GM12875 (cell line): ENCODE results near the gene PEBP1.

Experiments used
- H3K4me3 ChIP-seq: one replicate; pipeline ENCODE4 v1.5.1; 2011; ENCODE audit warnings: low read depth, low read length, control low read depth
- TF ChIP-seq, protein P1 (sequence below): IDR thresholded peaks from 2 replicates; pipeline ENCODE4 v1.5.1; 2011; ENCODE audit warnings: low read depth, mild to moderate bottlenecking, control low read depth, inconsistent platforms, low read length, moderate library complexity, borderline replicate concordance; ENCODE audit not compliant: insufficient read depth

The PEBP1 gene

DNA sequence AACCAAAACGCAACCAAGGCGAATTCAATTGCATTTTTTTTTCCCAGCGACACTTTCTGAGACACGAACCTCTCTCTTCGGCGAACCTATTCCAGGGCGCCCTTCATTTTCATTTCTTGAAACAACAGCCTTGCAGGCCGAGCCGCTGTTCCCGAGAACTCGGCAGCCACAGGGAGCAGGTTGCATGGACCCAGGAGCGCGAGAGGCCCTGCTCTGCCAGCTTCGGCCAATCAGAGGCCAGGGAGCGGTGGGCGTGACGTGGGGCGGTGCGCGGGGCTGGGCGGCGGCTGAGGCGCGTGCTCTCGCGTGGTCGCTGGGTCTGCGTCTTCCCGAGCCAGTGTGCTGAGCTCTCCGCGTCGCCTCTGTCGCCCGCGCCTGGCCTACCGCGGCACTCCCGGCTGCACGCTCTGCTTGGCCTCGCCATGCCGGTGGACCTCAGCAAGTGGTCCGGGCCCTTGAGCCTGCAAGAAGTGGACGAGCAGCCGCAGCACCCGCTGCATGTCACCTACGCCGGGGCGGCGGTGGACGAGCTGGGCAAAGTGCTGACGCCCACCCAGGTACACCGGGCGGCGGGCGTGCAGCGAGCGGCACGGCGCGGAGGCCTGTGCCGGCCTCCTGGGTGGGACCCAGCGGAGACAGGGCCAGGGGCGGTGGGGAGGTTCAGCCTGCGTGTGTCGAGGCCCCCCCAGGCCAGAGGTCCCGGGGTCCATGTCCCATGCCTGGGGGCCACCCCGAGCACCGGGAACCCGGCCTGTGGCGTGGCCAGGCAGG, at the start of gene PEBP1:
Gene PEBP1, plus strand, starts transcription at position 337 of the 771 bp plus-strand sequence. Its CDS starts 86 bp downstream, at position 423.
- TF ChIP-seq, protein P1, sequence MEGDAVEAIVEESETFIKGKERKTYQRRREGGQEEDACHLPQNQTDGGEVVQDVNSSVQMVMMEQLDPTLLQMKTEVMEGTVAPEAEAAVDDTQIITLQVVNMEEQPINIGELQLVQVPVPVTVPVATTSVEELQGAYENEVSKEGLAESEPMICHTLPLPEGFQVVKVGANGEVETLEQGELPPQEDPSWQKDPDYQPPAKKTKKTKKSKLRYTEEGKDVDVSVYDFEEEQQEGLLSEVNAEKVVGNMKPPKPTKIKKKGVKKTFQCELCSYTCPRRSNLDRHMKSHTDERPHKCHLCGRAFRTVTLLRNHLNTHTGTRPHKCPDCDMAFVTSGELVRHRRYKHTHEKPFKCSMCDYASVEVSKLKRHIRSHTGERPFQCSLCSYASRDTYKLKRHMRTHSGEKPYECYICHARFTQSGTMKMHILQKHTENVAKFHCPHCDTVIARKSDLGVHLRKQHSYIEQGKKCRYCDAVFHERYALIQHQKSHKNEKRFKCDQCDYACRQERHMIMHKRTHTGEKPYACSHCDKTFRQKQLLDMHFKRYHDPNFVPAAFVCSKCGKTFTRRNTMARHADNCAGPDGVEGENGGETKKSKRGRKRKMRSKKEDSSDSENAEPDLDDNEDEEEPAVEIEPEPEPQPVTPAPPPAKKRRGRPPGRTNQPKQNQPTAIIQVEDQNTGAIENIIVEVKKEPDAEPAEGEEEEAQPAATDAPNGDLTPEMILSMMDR, result no peak
- peak within 1 kb of the TSS; percentile 92 for H3K4me3 ChIP-seq

DNA sequence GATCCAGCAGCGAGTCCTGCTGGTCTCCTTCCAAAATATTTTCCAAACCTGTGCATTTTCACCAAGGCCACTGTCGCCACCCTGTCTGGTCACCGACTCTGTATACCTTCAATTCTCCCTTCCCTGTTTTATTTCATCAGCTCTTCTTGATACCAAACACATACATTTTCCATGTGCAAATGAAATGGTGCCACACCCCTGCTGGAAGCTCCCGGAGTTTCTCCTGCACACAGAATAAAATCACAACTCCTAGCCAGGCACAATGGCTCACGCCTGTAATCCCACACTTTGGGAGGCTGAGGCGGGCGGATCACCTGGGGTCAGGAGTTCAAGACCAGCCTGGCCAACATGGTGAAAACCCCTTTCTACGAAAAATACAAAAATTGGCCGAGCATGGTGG, 46.1 kb upstream of the PEBP1 start:
- TF ChIP-seq, protein P1, result no peak
- H3K4me3 ChIP-seq, result no peak overlapping the region

DNA sequence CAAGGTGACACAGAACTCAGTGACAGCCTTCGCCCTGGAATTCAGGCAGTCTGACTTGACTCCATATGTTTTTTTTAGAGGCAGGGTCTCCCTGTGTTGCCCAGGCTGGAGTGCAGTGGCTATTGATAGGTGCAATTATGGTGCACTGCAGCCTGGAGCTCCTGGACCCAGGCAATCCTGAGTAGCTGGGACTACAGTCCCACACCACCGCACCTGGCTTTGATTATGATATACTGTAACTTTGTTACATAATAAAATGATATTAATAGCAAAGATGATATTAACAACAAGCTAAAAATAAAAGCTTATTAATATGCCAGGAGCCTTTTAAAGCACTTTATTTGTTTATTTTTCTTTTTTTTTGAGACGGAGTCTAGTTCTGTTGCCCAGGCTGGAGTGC, 41.9 kb upstream of the PEBP1 start:
- no peak overlapping the region for H3K4me3 ChIP-seq
- TF ChIP-seq, protein P1, result no peak

DNA sequence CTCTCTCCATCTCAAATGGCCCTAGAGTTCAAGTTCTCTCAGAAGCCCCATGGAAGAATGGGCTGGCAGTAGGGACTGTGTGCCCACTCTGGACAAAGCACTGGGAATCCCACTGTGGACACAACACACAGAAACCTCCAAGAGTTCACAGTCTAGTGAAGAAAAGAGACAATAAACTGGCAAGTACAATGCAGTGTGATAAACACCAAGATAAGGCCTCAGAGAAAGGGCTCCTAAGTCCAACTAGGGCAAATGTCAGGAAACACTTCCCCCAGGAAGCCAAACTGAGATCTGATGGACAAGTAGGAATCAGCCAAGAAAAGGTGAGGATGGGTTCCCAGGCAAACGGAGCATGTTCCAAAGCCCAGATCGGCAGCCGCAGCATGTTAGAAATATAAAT, 37.5 kb upstream of the PEBP1 start:
- H3K4me3 ChIP-seq, result no peak overlapping the region
- TF ChIP-seq, protein P1, result no peak

DNA sequence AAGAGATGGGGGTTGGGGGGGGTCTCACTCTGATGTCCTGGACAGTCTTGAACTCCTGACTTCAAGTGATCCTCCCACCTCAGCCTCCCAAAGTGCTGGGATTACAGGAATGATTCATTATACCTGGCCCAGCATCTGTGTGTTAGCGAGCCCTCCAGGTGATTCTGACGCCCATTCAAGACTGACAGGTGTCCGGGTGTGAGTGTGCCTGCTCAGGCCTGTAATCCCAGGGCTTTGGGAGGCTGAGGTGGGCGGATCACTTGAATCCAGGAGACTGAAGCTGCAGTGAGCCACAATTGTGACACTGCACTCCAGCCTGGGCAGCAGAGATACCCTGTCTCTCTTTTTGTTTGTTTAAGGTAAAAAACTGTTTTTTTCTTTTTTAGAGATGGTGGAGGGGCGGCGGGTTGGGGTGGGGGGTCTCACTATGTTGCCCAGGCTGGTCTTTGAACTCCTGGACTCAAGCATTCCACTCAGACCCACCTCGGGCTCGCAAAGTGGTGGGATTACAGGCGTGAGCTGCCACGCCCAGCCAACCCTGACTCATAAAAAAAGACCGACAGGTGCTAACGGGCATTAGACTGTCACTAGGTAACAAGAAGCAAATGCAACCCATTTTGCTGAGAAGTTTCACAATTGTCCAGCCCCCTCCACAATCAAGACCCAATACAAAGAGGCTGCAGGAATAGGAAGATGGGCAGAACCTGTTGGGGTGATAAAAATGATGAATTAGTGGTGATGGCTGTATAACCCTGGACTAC, 36.8 kb upstream of the PEBP1 start:
- TF ChIP-seq, protein P1, result no peak
- H3K4me3 ChIP-seq, result no peak overlapping the region

DNA sequence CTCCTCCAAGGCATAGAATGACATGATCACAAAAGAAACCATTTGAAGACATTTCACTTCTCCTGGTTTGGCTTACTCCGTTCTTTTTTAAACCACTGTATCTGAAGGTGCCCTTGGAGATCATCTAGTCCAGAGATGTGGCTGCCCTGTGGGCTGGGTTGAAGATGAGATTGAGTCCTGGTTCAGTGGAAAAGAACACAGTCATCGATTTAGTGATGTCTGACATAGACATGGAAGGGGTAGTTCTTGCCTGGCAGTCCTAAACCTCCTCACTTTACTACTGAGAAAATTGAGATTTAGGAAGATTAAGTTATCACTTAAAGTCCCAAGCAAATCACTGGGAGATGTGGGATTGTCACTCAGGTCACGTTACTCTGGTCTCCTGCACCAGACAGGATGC, 34.9 kb upstream of the PEBP1 start:
- no peak overlapping the region for H3K4me3 ChIP-seq
- TF ChIP-seq, protein P1, result no peak
